GM12892 (cell line): ENCODE results near the gene DPAGT1.

Experiments used
- POLR2A ChIP-seq: IDR thresholded peaks from 2 replicates; pipeline ENCODE4 v1.6.1; 2011; ENCODE audit warnings: low read depth, low read length, control low read depth
- POLR2AphosphoS5 ChIP-seq: IDR thresholded peaks from 2 replicates; pipeline ENCODE4 v1.6.1; 2011; ENCODE audit warnings: low read depth, low read length, control low read depth
- TAF1 ChIP-seq: IDR thresholded peaks from 2 replicates; pipeline ENCODE4 v1.6.1; 2011; ENCODE audit warnings: low read depth, mild to moderate bottlenecking, control low read depth, low read length, borderline replicate concordance

DNA sequence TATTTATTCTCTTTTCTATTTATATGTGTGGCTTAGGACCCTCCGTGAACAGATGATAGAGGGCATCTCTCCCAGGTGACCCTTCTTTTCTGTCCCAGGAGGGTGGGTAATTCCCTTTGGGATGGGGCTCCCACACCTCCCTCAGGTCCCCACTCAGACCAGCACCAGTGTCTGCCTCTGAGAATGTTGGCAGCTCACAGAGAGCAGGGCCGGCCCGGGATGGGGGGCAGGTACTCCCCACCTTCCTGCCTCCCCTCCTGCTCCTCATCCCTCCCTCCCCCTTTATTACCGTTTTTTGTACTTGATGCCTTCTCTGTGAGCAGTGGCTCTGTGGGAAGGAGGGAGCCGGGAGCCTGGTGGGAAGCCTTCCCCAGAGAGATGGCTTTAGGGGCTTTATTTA, 14.9 kb upstream of the DPAGT1 start:
- no peak for TF ChIP-seq POLR2A
- no peak for TF ChIP-seq POLR2AphosphoS5
- TF ChIP-seq TAF1, result no peak
